Effector CD4-positive, alpha-beta T cell (primary cell): ENCODE data around the gene SRGAP2B.
"Not testable (repeated sequence)": the region's sequence is repeated elsewhere in the genome, so short reads cannot be mapped to it uniquely, and the experiment has no call there.

Source experiments
- DNase-seq: peaks from one replicate; pipeline ENCODE4 v3.0.0-alpha.2; 2020

Gene SRGAP2B

GRCh38 chr1:144941710-144942109, 153.4 kb downstream of the SRGAP2B start:
- not testable (repeated sequence) for DNase-seq

- DNase-seq: not testable (repeated sequence)
Observed at GRCh38 chr1:144940054-144940453, 155.1 kb downstream of the SRGAP2B start.

- not testable (repeated sequence) for DNase-seq
Observed at GRCh38 chr1:144938627-144939026, 156.5 kb downstream of the SRGAP2B start.

- DNase-seq: not testable (repeated sequence)
Observed at GRCh38 chr1:144936186-144936732, 158.9 kb downstream of the SRGAP2B start.

- not testable (repeated sequence) for DNase-seq
Observed at GRCh38 chr1:144935310-144935709, 159.8 kb downstream of the SRGAP2B start.

- DNase-seq: not testable (repeated sequence)
Observed at GRCh38 chr1:144933014-144933413, 162.1 kb downstream of the SRGAP2B start.

GRCh38 chr1:144932153-144932552, 163.0 kb downstream of the SRGAP2B start:
- DNase-seq: not testable (repeated sequence)

- not testable (repeated sequence) for DNase-seq
Observed at GRCh38 chr1:144931553-144931952, 163.6 kb downstream of the SRGAP2B start.

GRCh38 chr1:144930085-144930777, 164.9 kb downstream of the SRGAP2B start:
- DNase-seq: not testable (repeated sequence)

GRCh38 chr1:144927292-144927691, 167.8 kb downstream of the SRGAP2B start:
- not testable (repeated sequence) for DNase-seq

- DNase-seq: not testable (repeated sequence)
Observed at GRCh38 chr1:144923640-144924039, 171.5 kb downstream of the SRGAP2B start.

GRCh38 chr1:144922785-144923184, 172.3 kb downstream of the SRGAP2B start:
- not testable (repeated sequence) for DNase-seq

GRCh38 chr1:144919106-144919505, 176.0 kb downstream of the SRGAP2B start:
- not testable (repeated sequence) for DNase-seq

GRCh38 chr1:144918027-144918603, 177.0 kb downstream of the SRGAP2B start:
- not testable (repeated sequence) for DNase-seq

- DNase-seq: not testable (repeated sequence)
Observed at GRCh38 chr1:144917154-144918026, 177.7 kb downstream of the SRGAP2B start.

GRCh38 chr1:144913977-144914734, 181.0 kb downstream of the SRGAP2B start:
- not testable (repeated sequence) for DNase-seq

GRCh38 chr1:144913458-144913857, 181.7 kb downstream of the SRGAP2B start:
- not testable (repeated sequence) for DNase-seq

GRCh38 chr1:144910729-144911128, 184.4 kb downstream of the SRGAP2B start:
- DNase-seq: not testable (repeated sequence)

- DNase-seq: not testable (repeated sequence)
Observed at GRCh38 chr1:144900841-144901240, 194.3 kb downstream of the SRGAP2B start.

GRCh38 chr1:144894454-144895201, 200.5 kb downstream of the SRGAP2B start:
- not testable (repeated sequence) for DNase-seq

GRCh38 chr1:144893710-144894438, 201.3 kb downstream of the SRGAP2B start:
- DNase-seq: not testable (repeated sequence)
